Peyer's patch (tissue), 4 donors: ENCODE data around the gene SCN1A.

Experiments used
- CTCF ChIP-seq, 6 experiments: fragments of 450-650 bp in 4 of 6; fragments of 200-600 bp in 2 of 6; sonication (generic) in 1 of 6; IDR thresholded peaks; one replicate each; pipeline ENCODE4 v1.5.1; 2017 to 2019; ENCODE audit warnings: antibody characterized with exemption in 6 of 6, mild to moderate bottlenecking in 3 of 6, moderate library complexity in 1 of 6
- POLR2A ChIP-seq, 2 donors: fragments of 450-650 bp; IDR thresholded peaks; one replicate each; pipeline ENCODE4 v1.5.1; 2017; ENCODE audit warnings: antibody characterized with exemption in 2 of 2, mild to moderate bottlenecking in 2 of 2, moderate library complexity in 2 of 2

DNA sequence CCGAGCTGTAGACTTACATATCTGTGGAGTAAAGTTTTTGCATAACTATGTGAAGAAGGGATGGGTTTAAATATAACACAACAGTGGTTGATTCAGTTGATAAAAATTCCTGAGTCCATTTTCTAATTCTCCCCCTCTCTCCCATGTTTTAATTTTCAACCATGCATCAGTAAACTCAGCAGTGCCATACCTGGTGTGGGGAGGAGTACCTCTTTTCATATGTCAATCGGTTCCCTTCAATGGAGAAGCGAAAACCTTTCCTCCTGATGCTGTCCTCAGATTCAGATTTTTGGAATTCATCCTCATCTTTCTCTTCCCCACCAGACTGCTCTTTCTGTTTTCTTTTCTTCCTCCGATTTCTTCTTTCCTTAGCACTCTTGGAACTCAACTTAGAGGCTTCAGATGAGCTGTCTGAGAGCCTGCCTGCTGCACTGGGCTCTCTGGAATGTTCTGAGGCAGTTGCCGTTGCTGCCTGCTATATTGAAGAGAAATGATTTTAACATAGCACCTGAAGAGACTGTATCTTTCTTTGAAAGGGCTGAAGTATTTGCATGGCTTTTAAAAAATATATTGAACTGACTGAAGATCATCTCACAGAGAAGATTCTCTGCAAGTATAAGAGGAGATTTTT lies 82.9 kb downstream of the SCN1A start:
- TF ChIP-seq CTCF (IDR thresholded peaks at IDR 0.05) (no peak), POLR2A (IDR thresholded peaks at IDR 0.05) (no peak)
